Putamen (tissue), 1 donor: ENCODE measurements around the gene NCOA6.
"Not testable (repeated sequence)": the region's sequence is repeated elsewhere in the genome, so short reads cannot be mapped to it uniquely, and the experiment has no call there.

Source experiments
- DNase-seq: peaks from one replicate; pipeline ENCODE4 v3.0.0-alpha.2; 2016; ENCODE audit warnings: low spot score

Gene NCOA6

DNA sequence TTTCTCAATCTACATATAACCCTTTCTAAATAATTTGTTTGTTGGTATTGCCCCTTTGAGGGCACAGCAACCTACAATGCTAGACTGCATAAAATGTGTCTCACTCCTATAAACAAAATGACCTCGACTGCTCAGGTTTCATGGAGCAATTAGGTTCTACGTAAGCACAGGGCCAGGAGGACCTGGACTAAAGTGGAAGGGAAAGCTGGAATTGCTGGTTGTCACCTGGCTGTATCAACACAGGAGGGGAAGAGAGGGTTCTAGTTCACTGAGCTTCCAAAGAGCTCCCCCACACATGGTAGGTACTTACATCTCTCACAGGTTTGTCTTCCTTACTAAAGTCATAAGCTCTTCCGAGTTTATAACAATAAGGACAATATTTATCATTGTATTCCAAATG lies 51.0 kb downstream of the NCOA6 start:
- DNase-seq, result no peak

DNA sequence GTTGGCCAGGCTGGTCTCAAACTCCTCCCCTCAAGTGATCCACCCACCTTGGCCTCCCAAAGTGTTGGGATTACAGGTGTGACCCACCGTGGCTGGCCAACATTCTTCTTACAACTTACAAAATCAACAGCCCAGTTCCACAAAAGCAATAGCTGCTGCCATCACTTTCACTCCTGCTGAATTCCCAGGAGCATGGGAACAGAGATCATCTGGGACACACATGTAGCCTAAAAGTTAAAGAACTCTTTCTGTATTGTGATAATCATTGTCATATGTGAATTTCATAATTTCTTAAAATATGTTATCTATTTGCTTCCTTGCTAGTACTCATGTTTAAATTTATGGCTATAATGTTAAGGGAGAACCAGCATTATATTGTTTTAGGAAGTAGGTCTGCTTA lies 51.7 kb downstream of the NCOA6 start:
- DNase-seq, result no peak

DNA sequence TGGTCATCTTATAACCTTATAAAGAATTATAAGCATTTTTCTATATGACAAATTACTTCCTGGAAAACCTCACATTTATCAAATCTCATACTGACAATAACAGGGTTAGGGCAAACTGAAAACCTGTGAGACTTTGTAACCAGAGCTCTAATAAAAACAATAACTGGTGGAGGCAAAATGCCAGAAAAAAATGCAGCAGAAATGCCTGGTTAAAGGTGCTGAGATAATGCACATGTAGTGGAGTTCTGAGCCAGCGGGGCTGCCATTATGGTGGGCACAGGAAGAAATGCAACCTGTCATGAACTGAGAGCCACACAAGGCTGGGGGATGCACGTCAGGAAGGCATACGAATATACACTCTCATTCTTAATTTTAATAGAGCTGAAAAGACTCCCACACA lies 53.0 kb downstream of the NCOA6 start:
- DNase-seq, result no peak

DNA sequence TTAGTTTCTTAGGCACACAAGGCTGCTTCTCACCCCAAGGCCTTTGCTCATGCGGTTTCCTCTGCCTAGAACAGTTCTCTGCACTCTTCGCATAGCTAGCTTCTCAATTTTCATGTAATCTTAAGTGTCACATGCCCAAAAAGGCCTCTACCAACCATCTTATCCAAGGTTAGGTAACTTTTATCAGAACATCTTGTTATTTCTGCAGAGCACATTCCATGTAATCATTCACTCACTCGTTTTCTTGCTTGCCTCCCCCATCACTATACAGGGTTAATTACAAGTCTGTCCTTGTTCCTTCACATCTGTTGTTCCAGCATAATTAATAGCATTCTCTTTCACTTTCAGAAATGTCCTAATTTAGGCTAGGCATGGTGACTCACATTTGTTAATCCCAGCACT lies 53.8 kb downstream of the NCOA6 start:
- DNase-seq, result no peak

DNA sequence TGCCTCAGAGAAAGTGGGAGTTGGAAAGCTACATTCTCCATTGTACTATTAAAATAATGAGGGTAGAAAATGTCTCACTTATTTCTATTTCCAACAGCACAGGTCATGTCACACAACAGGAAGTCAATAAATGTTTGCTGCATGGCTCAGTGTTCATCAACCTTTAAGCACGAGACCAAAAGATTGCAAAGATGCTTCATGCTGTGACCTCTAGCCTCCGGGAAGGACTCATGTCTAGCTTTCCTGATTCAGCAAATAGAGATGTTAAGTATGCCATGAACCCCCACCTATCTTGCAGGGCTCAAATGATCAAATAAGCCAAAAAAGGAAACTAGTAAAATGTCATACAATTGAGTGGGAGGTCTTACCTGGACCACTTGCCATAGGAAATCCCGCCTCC lies 57.4 kb downstream of the NCOA6 start:
- DNase-seq, result no peak

DNA sequence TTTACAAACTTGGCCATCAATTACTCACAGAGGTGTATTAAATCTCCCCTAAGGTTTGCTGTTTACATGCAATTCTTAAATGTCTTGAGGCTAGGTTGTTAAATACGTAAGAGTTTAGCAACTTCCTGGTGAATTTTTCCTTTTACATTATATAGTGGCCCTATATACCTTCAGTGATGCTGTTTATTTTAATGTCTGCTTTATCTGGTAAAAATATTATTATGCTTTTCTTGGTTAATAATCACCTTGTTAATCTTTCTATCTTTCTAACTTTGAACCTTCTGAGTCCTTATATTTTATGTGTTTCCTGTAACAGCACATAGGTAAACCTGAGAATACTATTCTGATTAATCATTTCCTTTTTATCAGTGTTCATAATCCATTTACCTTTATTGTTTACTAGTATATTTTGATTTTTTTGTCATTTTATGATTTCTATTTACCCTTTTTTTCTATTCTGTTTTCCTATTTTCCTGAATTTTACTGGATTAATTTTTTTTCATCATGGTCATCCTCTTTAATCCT lies 63.4 kb downstream of the NCOA6 start:
- DNase-seq, result no peak

DNA sequence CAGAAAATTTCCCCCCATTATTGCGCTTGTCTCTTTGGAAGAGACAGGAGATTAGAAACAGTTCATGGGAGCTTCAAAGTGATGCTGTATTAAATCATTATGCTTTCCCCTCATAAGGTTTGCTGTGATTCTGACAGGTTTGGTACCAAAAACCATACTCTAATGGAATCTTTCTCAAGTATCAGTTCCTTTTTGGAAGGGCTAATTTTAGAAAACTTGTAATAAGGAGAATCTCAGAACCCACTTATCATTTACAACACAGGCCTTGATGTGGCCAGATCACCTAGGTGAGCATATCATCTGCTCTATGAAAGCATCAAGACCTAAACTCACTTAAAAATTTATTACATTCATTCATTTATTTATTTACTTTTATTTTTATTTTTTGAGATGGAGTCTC lies 70.1 kb downstream of the NCOA6 start:
- DNase-seq, result no peak

DNA sequence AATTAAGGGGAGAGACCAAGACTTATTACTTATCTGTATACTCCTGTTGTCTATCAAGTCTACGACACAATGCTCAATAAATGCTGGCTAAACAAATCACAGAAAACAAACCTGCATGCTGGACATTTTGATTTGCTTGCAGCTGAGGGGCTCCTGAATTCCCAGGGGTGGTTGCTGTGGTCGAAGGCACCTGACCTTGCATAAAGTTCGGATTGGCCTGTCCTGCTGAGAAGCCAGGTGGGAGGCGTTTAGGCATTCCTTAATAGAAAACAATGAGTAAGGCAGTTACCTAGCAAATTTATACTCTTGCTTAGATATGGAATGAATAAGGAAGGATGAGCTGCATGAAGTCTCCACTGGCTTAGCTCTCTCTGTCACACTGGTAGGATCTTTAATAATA lies 70.8 kb downstream of the NCOA6 start:
- DNase-seq, result no peak

DNA sequence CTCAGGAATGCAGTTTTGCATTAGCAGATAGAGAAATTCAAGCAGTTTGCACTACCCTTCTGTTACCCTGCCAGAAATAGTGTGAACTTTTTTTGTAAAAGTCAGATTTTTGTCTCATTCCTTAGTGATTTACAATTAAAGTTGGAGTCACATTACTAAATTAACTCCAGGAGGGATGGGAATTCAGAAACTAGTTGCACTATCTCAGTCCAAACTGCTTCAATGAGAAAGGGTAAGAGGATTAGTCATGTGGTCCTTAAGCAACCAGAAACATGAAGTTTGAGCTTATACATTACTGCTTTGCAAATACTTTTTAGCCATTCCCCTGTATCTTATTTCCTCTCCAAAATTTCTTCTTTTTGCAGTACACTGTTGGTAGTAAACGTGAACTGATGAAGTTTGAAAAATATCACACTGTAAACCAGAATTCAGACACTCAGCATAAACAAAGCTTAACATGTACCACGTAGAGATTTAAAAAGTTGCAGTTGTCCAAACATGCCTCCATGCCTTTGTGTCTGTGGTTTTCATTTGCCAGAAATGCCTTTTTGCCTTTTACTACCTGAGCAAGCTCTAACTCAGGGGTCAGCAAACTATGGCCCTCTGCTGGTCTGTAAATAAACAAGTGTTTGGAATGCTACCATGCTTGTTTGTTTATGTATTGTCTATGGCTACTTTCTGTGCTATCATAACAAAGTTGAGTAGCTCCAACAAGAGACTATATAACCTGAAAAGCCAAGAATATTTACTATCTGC lies 71.6 kb downstream of the NCOA6 start:
- no peak for DNase-seq

DNA sequence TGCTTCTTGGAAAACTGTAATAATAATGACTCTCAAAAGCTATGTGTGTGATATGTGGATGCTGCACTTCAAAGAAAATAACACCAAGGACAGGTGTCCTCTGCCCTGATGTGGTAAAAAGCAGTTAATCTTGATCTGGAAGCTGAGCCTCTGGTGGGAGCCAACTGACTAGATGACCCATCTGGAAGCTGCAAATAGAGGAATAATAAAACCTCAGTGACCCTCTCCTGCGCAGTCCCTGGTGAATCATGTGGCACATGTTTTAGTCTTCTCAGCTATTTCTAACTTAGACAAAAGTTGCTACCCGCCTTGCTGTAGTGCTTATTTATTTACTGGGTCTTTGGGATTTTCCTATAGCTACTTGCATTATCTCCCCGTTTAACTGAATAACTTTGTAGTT lies 74.0 kb downstream of the NCOA6 start:
- DNase-seq, result no peak

DNA sequence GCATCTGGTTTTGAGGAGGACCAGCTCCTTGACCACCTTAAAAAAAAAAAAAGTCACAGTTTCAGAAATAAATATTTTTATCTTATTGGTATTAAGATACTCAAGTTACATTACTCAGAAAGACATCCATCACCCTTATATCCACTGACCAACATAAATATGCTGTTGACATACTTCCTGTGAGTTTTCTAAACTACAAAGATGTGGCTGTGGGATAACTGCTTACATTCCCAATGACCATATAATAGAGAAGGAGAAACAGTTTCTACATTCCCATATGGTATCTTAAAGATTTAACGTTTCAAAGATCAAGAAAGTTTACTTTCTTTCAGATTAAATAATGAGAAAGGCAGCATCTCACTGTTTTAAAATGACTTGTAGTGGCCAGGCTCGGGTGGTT lies 75.0 kb downstream of the NCOA6 start:
- no peak for DNase-seq

DNA sequence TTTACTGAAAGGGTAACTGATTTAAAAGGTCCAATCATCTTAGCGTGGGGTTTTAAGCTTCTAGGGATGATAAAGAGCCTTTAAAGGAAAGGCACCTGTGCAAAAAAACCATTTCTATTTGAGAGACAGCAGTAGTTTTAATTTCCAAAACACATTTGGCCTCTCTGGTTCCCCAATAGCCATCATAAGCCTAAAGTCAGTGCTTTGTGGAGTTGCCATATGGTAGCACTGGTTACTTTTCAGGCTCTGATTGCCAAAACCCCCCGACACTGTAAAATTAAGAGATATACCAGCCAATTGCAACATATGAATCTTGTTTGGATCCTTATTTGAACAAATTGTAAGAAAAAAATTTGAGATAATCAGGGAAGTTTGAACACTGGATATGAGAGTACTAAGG lies 76.7 kb downstream of the NCOA6 start:
- DNase-seq, result no peak

DNA sequence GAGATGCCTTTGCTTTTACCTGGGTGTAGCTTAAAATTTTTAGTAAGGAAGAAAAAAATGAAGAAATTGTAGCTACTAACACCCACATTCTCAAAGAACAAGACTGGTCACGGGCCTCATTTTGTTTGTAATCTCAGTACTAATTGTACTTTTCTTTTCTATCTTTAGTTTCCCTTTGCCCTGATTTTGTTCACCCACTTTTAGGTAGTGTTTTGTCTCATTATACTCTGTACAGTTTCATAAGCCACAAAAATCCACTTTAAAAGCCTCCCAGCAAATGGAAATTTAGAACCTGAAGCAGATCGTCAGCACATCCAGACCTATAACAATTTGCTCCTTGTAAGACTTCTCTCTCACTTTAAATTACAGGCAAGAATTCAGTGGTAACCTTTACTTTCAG lies 78.0 kb downstream of the NCOA6 start:
- DNase-seq, result no peak

DNA sequence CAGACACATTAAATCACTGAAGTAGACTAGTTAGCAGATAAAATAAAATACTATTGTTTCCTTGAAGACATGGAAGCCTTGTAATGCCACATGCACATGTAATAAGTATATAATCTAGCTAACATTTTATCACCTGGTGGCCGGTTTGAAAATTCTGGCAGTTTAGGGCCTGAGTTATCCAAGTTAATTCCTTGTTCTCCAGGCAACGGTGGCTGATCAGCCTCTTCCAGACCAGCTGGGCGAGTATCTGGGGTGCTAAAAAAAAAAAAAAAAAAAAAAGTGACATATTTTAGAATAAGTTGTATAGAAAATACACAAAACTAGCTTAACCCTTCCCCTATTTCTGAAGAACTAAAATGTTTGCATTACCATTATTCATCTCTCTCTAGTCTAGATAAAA lies 78.8 kb downstream of the NCOA6 start:
- no peak for DNase-seq

DNA sequence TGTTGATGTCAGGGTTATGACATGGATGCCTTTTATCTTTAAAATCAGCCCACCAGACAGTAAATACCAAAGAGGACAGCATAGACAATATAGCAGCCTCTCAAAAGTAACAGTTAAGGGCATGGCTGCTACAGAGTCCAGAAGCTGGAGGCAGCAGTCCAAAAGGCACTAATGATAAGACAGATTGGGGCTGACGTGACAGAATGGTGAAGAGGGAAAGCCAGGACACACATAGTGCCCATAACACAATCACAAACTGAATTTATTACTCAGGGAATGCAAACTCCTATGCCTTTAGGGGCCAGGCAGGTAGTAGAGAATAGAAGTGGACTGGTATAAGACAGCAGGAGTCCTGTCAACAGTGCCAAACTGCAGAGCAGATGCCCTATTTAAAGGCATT lies 80.6 kb downstream of the NCOA6 start:
- no peak for DNase-seq

DNA sequence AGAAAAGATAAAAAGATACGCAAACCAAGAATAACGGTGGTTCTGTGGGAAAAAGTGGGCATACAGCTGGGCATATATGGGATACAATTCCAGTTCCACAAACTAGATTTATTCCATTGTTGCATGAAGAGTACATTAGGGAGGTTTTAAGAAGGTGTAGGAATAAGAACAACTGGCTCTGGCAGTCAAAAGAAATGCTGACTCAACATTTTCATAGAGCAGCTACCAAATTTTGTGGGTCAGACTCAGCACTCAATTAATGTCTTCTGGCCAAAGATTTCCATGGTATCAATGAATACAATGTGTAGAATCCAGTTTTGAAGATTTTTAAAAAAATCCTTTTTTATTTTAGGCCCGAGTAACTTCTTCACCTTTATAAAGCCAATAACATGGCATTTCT lies 81.1 kb downstream of the NCOA6 start:
- DNase-seq, result no peak

DNA sequence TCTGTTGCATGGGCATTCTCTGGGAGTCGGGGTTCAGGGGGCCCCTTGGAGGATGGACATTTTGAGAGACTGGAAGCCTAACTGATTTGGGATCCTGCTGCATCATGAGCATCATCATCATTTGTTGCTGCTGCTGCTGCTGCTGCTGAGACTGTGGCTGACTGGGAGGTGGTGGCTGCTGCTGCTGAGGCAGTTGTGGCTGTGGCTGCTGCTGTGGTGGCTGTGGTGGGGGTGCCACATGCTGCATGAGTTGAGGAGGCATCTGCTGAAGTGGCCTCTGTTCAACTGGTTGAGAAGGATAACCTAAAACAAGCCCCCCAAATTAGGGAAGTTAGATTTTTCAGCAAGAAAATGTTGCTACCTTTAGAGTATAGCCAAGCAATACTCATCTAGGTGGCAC lies 82.4 kb downstream of the NCOA6 start:
- DNase-seq, result no peak

DNA sequence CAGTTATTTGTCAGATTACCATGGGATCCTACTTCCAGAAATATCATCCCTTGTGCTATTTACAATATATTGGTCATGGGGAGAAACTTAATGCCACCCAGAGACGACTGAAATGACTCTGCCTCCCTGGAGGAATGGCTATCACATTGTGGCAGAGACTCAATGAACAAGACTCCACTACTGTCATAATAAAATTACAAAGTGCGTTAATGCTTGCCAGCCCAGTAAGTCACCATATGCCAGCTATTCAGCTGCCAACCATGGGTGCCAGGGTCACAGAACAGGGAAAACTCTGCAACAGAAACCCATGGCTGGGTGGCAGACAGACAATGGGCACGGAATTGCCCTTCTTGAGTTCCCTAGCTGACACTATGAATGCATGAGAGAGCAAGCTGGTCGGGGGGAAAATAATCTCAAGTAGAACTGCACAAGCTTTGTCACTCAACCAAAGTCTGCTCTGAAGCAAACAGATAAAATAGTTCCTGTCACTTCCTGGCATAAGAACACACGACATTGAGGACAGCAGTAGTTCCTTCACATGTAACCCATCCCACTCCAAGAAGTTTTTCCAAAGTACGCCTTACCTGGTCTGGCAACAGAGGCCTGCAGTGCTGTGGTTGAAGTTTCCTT lies 89.2 kb downstream of the NCOA6 start:
- DNase-seq, result no peak

DNA sequence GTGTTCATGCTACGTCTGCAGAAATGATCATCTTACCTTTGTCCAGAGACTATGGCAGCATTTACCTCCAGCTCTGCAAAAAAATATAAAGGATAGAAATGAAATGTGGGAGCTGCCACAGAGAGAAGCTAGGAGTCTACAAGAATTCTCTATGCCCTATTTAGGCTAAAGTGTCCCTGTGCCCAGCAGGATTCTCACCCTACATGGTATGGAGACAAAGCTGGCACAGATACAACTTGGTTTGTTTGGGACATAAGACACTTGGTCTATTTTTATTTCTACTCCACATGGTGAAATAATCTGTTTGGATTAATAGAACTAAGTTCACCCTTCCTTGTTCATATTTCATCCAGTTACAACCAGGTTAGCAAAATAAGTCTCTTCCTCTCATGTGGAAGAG lies 92.9 kb downstream of the NCOA6 start:
- no peak for DNase-seq

DNA sequence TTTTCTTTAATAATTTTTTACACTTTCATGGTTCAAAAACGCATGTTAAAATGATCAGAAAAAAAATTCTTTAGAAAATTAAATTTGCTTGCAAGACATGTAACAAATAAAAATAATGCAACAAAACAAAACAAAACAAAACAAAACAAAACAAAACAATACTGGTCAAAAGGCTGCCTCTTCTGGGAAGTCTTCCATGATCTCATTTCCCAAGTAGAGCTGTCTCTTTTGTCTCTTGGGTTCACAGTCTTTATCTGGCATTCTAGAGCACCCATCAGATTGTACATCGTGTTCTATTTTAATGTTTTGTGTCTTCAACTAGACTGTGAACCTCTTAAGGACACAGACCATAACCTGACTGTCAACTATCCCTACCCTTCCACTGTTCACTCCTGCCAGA lies 96.0 kb downstream of the NCOA6 start:
- no peak for DNase-seq

DNA sequence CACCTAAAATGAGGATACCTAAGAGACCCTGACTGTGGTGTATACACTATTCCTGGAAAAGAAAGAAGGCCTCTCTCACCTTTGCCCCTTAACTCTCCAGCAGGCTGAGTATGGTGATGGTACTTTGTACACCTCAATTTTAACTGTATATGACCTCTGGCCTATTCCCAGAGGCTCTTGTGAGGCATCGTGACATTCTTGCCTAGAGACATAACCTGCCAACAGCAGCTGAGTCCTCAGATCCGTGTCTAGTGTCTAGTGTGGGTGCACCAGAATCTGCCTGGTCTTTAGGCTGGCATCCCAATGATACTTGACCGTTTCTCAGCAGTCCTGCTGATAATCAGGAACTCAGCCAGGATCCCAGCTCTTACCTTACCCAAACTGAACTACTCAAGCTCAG lies 101.3 kb downstream of the NCOA6 start:
- DNase-seq, result no peak

DNA sequence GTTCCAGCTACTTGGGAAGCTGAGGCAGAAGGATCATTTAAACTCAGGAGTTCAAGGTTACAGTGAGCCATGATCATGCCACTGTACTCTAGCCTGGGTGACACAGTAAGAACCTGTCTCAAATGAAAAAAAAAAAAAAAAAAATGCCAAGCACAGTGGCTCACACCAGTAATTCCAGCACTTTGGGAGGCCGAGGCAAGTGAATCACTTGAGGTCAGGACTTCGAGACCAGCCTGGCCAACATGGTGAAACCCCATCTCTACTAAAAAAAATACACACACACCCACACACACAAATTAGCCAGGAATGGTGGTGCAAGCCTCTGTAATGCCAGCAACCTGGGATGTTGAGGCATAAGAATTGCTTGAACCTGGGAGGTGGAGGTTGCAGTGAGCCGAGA lies 102.9 kb downstream of the NCOA6 start:
- not testable (repeated sequence) for DNase-seq

DNA sequence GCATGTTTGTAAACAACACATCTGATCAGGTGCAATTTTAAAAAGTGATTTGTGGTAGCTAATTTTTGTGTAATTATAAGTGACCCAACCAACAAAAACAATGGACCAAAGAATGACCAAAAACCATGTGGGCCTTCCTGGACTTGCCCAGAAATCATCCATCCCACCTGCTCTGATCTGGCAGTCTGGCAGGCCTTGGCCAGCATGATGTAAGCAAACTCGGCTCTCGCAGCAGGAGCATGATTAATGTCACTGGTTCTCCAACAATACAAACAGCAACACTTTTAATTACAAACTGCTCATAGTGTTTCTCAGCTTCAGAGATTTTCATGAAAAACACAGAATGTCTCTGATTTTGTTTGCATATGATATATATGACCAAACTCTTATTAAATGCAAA lies 105.2 kb downstream of the NCOA6 start:
- no peak for DNase-seq
